Left hindlimb (tissue), 1 donor: Measurements from ENCODE around the gene TTC39C.

ENCODE experiments used
- DNase-seq: peaks from one replicate; pipeline ENCODE4 v3.0.0-alpha.2; 2018

The TTC39C gene

DNA sequence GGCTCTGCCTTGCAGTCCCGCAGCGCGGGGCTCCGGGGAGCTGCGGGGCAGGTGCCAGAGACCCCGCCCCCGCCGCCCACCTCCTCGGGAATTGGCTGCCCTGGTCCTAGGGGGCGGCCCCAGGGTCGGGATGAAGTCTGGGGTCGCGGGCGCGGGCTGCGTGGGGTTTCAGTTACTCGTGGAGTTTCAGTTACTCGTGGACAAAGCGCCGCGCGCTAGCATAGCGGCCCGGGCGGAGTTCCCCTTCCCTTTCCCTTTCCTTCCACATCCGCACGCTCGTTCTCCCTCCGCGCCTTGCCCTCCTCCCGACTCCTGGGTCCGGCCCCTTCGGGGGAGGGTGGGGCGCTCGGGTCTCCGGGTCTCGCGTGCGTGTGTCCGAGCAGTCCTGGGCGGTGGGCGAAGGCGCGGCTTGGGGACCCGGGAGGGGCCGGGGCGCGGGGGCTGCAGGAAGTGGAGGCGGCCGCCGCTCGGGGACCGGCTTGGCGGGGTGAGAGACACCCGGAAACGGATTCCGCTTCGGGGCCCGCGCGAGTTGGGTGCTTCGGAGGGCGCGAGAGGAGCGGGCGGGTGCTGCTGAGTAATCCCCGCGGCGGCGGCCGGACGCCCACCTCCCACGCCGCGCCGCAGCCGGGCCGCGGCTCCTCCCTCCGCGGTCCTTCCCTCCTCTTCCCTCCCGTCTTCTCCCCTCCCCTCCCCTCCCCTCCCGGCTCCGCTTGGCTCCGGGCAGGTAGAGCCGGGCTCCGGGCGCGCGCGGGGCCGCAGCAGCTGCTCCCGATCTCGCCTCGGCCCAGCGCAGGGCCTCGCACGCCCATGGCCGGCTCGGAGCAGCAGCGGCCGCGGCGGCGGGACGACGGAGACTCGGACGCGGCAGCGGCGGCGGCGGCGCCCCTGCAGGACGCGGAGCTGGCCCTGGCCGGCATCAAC, at the start of gene TTC39C:
Gene TTC39C, plus strand, starts transcription at position 693 of the 924 bp plus-strand sequence. Its CDS starts 118 bp downstream, at position 811.
- peak; percentile 77 for DNase-seq

DNA sequence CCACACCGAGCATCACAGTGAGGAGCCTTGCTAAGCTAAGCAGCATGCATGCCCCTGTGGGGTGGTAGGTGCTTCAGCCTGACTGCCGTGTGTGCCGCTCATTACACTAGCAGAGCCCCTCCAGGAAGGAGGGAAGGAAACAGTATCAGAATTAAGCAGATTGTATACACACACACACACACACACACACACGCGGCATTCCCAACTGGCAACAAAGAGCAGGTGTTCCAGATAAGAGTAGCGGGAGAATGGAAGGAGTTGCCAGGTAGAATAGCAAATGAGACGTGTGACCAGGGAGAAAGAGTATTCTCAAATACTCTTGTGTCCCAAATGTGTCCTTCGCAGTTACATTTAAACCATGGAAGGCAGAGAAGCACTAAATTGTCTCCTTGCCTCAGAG, 47.6 kb upstream of the TTC39C start:
- no peak for DNase-seq

DNA sequence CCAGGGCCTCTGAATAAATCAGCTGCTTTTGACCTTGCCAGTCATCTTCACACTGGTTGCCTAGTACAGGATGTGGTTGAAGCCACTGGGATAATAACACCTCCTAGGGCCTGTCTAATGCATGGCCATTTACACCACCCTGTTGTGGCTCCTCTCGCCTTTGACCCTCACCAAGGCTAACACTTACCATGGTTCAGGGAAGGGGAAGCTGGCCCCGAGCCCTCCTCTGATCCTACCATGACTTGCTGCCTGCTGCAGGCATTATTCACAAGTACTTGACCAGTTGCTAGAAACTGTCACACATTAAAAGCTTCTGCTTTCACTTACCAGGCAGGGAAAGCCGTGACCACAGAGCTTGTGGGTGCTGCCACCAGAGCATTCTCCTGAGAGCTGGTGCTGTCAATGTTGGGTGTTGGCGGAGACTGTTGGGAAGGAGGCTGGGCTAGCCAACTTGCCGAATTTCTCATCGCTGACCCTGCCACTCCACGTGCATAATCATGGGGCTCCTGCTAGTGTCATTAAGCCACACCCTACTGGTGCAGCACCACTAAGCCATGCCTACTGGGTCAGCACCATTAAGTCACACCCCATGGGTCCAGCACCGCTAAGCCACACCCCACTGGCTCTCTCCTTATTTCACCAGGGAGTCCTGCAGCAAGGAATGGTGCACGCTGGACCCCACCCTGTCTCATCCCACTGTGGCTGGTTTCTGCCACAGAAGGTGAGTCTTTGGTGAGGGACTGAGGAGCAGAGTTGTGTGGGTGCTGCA, 47.0 kb upstream of the TTC39C start:
- no peak for DNase-seq

GRCh38 chr18:23968638-23969604, 45.6 kb upstream of the TTC39C start:
- DNase-seq, result no peak

DNA sequence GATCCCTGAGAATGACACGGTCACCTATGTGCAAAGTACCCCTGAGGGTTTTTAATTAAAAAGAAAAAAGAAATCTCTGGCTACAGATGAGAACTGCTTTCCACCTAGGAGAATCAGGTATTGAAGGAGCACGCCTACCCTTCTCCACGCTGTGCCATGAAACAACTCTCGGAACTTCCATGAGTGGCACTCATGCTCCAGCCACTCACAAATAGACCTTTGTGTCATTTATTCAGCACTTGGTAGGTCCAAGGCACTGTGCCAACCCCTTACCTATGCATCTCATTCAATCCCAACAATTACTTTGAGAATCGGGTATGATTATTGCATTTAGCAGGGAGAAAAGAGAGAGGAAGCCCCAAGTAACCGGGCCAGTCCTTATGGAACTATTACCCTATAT, 44.9 kb upstream of the TTC39C start:
- no peak for DNase-seq

DNA sequence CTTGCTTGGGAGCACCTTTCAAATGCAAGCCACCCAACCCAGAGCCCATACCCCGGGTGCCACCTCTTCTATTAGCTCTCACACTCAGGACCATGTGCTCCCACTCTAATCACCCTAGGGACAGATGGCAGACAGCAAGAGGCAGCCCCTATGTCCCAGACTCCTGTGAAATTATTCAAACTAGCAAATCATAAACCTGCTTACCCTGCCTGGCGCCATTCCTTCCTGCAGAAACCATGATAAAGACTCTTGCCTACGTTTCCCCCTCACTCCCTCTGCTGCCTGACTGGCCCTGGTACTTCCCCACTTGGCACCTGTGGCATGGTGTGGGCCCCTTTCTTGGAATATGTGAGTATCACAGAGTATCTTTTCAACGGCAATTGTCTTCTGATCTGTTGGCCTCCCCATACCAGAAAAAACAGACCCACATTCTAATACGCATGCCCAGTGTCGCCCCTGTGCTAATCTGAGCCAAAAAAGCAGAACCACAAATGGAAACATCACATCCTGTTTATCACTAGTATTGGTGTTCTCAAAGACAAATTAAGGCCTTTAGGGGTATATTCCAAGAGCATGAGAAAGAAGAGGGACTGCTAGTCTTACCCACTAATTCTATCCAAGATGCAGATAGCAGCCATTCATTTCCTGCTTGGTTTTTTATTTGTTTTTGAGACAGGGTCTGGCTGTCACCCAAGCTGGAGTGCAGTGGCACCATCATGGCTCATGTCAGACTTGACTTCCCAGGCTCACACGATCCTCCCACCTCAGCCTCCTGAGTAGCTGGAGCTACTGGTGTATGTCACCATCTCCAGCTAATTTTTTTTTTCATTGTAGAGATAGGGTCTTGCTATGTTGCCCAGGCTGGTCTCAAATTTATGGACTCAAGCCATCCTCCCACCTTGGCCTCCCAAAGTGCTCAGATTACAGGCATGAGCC, 44.1 kb upstream of the TTC39C start:
- no peak for DNase-seq

DNA sequence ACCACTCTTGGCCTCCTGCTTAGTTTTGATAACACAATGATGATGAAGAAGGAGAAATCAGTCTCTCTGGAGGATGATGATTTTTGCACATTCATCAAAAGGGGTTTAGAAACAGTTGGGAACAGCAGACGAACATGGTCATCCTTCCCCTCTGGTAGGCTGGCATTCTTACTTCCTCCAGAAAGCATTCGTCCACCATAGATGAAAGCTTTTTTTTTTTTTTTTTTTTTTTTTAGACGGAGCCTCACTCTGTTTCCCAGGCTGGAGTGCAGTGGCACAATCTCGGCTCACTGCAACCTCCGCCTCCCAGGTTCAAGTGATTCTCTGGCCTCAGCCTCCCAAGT, 43.5 kb upstream of the TTC39C start:
- no peak for DNase-seq

DNA sequence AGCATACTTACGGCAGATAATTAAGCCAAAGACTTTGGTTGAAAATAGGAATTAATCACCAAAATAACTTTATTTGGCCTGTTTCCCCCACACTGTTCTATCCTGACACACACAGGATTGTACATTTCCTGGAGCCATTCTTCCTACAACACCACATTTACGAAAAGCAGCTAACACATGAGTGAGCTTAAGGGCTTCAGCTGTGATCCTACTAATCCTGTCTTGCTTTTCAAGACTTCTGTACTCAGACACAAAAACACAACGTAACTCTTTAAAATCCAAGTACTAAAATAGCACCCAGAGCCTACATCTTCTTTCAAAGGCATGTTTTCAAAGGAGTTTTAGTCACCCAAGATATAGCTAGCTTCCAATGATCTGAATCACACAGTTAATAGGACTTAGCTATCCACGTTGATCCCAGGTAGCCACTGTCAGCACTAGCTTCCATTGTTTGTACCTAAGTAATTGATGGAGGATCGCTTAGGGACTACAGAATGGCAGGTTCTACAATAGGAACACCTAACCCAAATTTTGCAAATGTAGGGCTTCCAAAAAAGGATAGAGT, 42.8 kb upstream of the TTC39C start:
- no peak for DNase-seq

- no peak for DNase-seq
Measured at GRCh38 chr18:23972453-23972852, 42.1 kb upstream of the TTC39C start.

DNA sequence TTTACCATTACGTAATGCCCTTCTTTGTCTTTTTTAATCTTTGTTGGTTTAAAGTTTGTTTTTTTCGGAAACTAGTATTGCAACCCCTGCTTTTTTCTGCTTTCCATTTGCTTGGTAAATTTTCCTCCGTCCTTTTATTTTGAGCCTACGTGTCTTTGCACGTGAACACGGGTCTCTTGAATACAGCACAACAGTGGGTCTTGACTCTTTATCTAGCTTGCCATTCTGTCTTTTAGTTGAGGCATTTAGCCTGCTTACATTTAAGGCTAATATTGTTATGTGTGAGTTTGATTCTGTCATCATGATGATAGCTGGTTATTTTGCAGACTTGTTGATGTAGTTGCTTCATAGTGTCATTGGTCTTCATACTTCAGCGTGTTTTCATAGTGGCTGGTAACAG, 37.5 kb upstream of the TTC39C start:
- no peak for DNase-seq

DNA sequence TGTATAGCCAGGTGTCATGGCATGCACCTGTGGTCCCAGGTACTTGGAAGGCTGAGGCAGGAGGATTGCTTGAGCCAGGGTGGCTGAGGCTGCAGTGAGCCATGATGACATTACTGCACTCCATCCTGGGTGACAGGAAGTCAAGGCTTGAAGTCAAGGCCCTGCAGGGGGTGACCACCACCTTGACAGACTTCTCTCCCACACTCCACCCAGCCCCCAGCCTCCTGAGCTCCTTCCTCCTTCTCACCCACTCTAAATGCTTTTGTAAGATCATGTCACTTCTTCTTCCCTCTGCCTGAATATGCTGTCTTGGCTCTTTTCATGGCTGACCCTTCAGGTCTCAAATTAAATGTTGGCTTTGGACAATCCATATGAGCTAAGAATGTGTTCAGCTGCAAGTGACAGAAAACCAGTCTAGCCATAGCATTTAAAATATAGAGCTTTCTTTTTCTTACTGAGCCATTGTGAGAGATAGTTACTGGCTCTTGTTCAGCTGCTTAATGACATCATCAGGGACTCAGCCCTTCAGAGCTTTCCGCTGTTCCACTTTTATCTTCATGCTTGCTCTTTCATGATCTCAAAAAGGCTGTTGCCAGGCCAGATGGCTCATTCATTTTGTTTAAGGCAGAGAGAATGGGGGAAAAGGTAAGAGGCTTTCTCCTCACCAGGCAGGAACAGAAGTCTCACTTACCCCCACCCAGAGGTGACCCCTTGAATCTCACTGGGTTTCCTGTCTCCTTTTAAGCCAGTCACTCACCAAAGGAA, 36.7 kb upstream of the TTC39C start:
- DNase-seq, result no peak

DNA sequence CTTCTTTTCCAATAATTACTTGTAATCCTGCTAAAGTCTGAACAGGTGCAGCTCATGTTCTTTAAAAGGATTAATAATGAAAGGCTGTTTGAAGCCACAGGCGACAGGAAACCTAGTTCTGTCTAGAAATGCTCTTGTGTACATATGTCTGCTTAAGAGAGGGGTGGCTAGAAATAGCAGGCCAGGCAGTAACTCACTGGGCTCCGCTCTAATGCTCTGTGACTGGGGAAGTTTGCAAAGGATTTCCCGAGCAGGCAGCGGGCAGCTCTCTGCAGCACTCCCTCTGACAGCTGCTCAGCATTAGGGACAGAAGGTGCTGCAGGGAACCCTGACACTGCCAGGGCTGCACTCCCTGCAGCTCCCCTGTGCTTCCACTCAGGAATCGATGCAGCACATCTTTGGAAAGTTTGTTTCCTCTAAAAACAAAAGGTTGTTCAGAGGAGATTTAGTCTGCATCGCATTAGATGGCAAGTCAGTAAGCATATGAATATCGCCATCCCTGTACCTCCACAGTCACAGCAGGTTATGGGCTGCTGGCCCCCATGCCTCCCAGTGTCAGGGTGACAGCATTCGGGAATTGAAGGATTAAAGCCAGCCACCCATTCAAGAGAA, 33.1 kb upstream of the TTC39C start:
- no peak for DNase-seq

DNA sequence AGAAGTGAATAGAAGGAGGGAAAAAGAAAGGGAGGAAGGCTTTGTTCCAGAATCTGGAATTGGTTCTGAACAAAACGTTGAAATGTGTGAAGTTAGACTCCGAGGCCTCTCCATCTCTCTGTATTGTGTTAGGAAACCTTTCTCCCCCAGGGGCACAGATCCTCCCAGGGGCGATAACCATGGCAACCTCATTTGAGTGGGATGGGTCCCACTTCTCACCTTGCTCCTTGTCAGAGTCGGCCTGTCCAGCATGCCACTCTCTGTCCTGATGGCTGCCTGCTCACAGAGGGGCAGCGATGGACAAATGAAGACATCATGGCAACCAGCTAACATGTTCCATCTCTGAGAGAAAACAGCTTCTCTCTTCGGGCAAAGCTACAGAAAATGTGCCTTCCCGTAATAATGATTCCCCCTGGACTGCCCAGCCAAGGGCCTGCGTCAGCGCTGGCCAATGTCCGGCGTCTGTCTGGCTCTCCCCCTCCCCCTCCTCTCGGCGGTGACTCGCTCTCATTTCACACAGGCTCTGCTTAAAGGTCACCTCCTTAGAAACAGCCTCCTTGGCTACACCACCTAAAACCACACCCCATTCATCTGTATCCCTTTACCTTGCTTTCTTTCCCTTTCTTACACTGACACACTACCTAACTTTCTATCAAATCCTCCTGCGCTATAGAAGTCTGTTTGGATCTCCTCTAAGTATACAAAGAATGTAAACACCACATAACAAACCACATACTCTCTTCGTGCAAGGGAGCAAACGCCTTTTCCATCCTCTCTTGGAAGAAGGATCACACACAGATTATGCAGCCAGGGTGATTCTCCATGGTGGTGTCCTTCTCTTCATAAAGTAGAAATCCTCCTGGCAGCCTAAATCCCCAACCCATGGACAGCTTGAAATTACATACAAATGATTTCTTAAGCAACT, 32.1 kb upstream of the TTC39C start:
- DNase-seq, result peak; percentile 59

- DNase-seq, result no peak
Measured at GRCh38 chr18:23983112-23983511, 31.4 kb upstream of the TTC39C start.

DNA sequence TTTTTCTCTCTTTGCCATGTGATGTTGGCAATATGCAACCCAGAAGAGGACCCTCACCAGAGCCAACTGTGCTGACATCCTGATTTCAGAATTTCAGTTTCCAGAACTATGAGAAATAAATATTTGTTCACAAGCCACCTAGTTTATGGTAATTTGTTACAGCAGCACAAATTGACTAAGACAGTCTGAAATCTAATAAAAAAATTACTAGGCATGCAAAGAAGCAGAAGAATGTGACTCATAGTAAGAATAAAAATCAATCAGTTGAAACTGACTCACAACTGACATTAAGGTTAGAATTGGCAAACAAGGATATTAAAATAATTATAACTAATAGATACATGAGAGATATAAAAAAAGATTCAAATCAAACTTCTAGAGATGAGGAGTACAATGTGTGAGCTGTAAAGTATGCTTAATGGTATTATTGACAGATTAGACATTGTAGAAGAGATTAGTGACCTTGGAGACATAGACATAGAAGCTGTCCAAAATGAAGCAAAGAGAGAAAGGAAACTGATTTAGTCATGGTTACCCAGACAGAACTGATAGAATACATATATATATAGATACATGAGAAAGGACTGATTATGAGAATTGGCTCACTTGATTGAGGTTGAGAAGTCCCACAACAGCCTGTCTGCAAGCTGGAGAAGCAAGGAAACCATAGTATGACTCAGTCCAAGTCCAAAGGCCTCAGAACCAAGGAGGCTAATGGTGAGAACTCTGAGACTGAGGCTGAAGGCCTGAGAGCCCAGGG, 27.8 kb upstream of the TTC39C start:
- DNase-seq, result no peak

DNA sequence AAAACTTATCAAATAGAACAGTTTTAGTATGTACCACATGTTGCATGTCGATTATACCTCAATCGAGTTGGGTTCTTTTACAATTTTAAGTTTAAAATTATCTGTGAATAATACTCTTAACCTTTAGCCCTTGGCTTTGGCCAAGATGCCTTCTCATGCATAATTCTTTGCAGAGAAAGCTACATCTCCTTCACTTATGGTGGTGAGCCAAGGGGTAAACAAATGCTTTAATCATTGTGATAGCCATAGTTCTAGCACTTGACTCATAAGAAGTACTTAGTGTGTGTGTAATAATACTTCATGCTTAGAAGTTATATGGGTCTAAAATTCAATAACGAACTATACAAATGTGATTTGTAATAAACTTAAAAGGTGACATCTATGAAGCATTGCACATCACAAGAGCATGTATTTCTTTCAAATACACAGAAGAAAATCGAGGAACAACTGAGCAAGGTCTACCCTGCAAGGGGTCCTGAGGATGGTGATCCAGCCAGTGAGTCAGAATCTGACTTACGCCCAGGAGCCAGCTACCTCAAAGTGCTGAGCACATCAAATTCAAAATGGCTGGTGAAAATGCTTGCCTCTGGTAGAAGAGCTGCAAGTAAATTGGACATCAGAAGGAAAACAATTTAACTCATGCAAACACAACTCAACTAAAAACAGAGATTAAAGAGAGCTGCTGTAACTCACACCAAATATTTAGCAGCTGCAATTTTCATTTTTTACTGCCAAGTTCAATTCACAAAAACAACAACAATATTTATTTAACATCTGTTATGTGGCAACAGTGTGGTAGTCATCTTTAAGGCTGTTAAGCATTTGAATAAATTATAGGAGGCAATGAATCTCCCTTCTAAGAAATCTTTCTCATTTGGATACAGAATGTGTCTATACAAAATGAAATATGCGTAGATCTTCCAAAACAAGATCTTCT, 23.8 kb upstream of the TTC39C start:
- DNase-seq, result no peak
